Stimulated activated CD8-positive, alpha-beta memory T cell treated with anti-CD3 and anti-CD28 coated beads, Interleukin-12 subunit alpha, Interleukin-12 subunit beta, amount 100 ng/mL, for 4 hours (primary cell): ENCODE data around the gene GRIN3B.
A peak's percentile ranks its signal among the peaks of the same experiment; 100 is the strongest.

ENCODE experiments used
- DNase-seq: peaks from one replicate; pipeline ENCODE4 v3.0.0-alpha.2; 2020; ENCODE audit warnings: low read depth

Gene GRIN3B

DNA sequence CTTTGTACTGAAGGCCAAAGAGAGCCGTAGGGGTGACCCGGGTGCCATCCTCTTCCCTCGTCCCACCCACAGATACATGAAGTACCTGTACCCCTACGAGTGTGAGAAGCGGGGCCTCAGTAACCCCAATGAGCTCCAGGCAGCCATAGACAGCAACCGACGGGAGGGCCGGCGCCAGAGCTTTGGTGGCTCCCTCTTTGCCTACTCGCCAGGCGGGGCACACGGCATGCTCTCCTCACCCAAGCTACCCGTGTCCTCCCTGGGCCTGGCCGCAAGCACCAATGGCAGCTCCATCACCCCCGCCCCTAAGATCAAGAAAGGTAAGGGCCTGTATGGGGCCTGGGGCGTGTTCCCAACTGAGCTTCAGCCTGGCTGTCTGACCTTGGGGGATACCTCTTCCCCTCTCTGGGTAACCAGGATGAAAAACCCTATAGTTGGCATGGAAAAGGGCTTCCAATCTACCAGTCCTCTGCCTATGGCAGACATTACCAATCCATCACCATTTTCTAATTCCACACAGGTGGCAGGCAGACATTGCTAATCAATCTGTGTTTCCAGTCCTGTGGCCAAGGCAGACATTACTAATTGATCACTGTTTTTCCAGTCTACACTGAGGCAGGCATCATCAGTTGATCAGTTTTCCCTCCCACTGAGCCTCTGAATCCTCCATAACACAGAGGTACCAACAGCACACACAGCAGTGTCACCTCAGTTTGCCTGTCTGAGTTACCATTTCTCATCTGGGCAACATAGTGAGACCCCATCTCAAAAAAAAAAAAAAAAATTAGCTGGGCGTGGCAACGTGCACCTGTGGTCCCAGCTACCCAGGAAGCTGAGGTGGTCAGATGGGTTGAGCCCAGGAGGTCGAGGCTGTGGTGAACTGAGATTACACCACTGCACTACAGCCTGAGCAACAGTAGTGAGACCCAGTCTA lies 35.2 kb upstream of the GRIN3B start:
- no peak for DNase-seq

DNA sequence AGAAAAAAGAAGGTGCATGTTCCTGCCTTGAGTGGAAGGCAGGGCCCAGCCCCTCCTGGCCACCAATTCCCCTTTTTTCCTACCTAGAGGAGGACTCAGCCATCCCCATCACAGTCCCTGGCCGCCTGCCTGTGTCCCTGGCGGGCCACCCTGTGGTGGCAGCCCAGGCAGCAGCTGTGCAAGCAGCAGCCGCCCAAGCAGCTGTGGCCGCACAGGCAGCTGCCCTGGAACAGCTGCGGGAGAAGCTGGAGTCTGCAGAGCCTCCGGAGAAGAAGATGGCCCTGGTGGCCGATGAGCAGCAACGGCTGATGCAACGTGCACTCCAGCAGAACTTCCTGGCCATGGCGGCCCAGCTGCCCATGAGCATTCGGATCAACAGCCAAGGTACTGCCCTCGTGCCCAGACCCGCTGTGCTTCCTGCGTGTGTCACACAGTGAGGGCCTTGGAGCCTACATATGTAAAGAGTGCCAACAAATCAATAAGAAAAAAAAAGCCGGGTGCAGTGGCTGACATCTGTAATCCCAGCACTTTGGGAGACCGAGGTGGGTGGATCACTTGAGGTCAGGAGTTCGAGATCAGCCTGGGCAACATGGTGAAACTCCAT lies 33.6 kb upstream of the GRIN3B start:
- DNase-seq, result no peak

DNA sequence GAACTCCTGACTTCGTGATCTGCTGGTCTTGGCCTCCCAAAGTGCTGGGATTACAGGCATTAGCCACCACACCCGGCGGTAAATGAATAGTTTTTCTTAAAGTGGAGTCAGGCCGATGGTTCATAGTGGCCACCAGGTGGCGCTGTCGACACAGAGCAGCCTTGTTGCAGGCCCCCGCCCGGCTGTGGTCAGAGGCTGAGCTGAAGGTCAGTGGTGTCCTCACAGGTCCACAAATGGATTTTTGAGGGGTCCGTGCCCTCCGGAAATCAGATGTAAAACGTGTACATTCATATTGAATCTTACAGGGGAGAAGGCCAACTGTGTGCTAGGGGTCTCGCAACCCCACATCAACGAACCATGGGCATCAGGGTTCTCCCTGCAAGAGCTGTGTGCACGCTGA lies 29.5 kb upstream of the GRIN3B start:
- no peak for DNase-seq

DNA sequence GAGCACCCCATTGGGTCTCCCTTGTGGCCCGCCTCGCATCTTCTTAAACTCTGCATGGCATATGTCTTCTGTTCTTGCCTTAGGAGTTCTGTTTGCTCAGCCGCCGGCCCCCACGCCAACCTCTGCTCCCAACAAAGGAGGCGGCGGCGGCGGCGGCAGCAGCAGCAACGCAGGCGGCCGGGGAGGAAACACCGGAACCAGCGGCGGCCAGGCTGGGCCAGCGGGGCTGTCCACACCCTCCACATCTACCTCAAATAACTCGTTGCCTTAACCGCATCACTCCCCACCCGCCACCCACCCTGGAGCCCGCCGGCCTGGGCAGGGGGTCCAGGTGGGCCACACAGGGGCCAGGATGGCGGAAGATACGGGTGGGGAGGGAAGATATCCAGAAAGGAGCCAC lies 28.4 kb upstream of the GRIN3B start:
- no peak for DNase-seq

DNA sequence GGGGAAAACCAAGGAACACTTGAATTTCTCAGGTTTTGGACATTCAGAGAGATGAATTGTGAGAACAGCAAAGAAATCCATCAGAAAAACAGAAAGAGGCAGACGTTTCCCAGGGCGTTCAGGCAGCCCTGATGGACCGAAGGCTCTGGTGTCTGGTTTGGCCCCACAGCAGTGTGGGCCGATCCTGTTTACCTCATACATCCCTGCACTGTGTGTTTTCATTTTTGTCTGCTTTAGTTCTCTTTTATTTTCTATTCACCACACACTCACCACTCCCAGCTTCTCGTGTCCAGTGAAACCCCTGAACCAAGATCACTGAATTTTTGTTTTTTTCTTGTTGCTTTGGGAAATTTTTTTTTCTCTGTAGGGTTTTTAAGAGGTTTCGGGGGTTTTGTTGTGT lies 27.9 kb upstream of the GRIN3B start:
- DNase-seq, result no peak

DNA sequence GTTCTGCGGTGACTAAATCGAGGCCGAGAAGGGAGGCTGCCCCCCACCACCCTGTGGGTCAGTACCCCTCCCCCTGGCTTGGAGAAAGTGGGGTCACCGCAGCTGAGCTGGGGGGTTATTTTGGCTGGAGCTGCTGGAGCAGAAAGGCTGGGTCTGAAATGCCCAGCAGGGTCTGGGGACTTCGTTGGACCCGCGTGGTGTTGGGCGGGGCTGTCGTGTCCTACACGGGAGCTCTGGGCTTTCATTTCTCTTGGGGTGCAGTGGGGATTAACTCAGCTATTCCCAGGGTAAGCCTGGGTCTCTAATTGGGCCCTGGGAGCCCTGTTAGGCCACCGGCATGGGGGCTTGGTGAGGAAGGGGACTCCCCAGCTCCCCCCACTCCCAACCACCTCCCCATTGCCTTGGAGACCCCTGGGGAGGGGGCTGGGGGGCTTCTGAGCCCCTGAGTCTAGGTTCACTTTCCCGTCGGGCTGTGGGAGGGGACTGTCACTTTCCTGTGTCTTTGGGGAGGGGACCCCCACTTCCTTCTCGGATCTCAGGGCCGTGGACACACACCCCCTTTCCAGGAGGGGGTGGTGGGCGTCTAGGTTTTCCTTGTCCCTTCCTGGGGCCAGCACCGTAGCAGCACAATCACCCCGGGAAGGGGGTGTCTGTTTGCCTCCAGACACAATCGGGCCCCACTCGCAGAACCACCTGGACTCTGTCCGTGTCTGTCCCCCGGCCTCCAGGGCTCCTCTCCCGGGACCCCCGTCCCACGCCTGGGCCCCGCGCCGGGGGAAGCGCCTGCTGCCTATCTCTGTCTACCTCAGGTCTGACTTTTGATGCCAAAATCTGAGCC lies 26.3 kb upstream of the GRIN3B start:
- DNase-seq, result no peak

DNA sequence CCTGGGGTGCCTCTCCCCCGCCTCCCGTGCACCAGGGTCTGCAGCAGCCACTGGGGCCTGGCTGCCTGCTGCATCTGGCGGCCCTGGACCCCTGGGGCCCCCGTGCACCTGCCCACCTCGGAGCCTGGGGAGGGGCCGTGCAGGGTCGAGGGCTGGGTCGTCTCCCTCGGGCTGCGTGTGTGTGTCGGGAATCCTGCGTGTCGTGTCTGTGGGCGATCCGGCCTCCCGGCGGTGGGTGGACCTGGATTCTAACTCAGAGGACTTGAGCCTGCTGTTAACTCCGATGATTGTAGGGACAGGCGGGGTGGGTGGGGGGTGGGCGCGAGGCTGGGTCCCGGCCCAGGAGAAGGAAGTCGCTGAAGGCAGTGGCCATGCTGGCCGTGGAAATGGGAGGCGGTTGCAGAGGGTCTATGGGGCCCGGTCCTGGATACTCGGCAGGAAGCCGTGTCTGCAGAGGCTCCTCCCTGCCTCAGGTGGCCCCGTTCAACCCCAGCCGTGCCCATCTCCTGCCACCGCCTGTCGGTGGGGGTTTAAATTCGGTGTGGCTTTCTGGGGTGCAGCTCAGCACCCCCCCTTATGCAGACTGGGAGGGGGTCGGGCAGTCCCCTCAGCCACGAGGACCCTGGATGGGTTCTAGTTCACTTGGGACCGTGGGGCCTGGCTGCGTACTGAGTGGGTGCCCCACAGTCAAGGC lies 25.5 kb upstream of the GRIN3B start:
- no peak for DNase-seq

DNA sequence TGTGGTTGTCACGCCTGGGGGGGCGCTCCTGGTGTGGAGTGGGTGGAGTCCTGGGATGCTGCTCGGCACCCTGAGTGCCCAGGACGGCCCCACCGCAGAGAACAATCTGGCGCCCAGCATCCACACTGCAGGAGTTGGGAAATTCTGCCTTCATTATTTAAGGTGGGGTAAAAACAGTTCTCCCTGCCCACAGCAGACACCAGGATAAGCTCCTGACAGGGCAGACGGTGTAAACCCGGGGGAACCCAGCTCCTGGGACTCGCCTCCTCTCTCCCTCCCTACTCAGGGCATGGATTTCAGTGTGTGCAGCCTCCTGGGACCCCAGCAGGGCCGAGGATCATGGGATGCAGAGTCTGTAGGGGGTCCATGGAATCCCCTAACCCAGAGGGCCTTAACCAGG lies 23.7 kb upstream of the GRIN3B start:
- DNase-seq, result no peak

DNA sequence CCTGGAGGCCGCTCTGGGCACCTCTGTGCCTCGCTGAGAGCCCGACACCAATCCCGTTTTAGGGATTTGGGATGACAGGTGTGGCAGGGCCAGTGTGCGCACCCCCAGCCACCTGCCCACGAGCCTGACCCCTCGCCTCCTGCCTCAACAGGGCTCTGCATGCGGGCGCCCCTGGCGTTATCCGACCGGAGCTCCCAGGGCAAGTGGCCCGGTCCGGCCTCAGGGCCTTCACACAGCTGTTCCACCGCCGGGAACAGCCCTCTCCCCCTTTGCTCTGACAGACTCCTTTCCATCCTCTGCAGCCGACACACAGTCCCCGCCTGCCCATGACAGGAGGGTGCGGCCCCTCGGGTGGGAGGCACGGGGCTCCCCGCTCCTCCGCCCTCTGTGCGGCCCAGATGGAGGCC lies 23.2 kb upstream of the GRIN3B start:
- DNase-seq, result no peak

DNA sequence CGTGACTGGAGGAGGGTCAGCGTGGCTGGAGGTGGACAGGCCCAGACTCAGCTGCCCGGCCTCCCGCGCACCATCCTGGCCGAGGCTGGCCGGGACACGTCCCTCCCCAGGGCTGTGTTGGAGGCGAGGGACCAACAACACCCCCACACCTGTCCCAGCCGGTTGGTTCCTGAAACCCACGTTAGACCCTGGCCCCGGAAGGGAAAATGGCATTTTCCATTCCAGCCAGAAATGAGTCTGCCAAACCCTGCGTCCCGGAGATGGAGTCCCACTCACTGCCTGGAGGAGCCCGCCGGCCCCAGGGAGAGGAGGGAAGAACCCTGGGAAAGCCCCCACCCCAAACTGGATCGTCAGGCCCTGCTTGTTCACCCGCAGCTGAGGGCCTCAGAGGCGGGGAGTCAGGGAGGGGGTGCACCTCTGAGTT lies 20.9 kb upstream of the GRIN3B start:
- DNase-seq, result no peak

DNA sequence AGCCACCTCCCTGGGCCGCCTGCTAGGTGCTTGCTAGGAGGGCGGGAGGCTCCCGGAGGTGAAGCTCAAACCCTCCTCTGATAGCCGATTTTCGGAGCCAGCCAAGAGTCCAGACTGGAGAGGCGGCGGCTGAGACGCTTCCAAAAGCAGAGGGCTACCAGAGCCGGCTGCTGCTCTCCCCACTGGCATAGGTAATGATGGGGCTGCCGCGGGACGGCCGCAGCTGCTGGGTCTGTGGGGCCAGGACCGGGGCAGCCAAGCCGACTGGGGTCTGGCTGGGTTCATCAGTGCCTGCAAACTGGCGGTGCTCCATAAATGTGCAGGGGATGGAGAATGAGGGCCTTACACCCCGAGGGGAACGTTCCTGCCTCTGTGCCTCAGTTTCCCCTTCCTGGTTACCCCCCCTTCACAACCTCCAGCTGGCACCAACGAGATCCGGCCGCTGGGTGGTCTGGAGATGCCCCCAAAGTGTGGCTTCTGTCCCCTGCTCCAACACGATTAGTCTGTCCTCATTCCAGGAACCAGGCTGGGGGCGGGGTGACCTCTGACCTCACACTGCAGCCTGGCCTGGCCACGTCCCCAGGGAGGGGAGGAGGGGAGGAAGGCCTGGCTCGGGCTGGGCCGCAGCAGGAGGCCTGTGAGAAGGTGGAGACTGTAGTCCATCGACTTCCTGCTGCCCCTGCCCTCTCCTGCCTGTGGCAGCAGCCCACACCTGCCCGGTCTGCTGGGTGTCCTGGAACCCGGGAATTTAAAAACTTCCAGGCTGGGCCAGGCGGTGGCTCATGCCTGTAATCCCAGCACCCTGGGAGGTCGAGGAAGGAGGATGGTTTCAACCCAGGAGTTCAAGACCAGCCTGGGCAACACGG lies 19.9 kb upstream of the GRIN3B start:
- DNase-seq, result no peak

DNA sequence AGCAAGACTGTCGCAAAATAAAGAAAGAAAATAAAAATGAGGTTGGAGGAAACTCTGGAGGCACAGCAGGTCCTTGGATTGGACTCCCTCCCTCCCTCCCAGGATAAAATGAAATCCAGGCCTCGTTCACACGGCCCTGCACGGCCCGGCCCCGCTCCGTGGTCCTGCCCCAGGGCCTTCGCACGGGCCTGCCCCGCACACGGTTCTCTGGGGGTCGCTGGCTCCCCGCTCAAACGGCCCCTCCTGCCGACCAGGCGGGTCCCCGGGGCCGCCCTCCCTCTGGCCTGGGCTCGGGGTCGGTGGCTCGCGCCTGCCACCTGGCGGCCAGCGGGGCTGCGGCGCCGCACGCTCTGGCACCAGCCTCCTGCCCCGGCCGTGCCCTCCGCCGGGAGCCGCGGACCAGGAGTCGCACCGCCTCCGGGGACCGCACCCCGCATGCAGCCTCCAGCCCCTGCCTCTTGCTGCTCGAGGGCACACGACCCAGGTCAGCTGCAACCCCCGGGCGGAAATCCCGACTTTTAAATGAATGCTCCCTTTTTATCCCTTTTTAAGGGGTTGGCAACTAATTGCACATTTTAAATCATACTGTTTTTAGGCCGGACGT lies 17.6 kb upstream of the GRIN3B start:
- DNase-seq, result peak; percentile 65

DNA sequence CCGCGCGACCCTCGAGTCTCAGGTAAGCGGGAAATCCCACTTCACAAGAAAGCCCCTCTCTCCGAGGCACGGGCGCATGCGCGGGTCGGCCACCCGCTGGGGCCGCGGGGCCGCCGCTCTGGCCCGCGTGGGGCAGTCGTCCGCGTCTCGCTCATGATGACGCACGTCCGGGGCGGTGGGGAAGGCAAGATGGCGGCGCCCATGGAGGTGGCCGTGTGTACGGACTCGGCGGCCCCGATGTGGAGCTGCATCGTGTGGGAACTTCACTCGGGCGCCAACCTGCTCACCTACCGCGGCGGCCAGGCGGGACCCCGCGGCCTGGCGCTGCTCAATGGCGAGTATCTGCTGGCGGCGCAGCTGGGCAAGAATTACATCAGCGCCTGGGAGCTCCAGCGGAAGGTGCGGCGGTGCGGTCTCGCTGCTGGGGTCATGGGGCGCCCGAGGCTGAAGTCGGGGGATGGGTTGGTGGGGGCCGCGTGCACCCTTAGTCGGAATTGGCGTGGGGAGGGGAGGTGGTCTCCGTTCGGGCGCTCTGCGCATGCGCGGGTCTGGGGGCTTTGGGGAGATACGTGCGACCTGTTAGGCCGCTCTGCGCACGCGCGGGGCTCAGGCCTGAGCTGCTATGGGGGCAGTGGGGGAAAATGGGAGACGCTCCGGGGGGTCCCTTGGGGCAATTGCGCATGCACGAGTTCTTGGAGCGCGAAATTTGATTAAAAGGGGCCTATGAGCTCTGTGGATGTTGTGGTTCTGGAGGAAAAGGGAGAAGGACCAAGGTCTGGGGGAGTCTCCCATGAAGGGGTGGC lies 15.9 kb upstream of the GRIN3B start, which contains the start of gene WDR18:
TSS of gene WDR18 (plus strand) at position 181 of the 803 bp plus-strand sequence. CDS start at position 190, 9 bp downstream.
- DNase-seq, result peak; percentile 86

DNA sequence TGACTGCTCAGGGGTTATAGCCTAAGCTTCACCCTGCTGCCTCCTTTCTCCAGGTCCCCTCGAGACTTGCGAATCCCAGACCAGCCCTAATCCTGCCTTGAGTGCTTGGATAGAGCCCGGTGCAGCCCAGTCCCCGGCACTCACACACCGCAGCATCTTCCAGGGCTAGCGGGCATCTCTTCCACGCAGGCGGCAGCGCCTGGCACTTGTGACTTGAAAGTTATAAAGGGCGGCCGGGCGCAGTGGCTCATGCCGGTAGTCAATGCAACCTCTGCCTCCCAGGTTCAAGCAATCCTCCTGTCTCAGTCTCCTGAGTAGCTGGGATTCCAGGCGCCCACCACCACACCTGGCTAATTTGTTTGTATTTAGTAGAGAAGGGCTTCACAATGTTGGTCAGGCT lies 14.1 kb upstream of the GRIN3B start:
- DNase-seq, result no peak

DNA sequence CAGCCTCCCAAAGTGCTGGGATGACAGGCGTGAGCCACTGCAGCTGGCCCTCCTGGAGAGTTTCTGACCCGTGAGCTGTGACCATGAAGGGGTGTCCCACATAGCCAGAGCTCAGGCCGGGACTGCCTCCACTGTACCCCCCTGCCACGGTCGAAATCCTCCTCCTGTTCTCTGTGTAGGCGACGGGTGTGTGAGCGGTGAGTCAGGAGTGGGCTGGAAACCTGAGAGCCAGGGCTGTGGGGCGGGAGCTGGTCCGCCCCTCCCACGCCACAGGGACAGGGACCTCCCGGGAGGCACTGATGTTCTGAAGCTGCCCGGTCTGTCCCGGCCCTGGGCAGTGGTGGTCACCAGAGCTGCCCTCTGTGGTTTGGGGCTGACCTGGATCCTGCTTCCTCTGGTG lies 12.1 kb upstream of the GRIN3B start:
- no peak for DNase-seq

DNA sequence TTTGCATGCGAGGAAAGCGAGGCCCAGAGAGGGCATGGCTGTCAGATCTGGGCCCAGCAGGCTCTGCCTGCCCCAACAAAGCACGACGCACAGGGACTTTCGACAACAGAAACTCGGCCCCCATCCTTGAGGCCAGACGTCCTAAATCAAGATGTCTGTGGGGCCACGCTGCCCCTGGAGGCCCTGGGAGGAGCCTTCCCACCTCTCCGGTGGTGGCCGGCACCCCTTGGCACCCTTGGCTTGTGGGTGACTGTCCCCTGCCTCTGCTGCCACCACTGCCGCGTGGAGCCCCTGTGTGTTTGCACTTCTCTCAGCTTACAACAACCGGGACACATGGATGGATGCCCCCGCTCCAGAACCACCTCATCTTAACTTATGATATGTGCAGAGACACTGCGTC lies 11.7 kb upstream of the GRIN3B start:
- DNase-seq, result no peak

DNA sequence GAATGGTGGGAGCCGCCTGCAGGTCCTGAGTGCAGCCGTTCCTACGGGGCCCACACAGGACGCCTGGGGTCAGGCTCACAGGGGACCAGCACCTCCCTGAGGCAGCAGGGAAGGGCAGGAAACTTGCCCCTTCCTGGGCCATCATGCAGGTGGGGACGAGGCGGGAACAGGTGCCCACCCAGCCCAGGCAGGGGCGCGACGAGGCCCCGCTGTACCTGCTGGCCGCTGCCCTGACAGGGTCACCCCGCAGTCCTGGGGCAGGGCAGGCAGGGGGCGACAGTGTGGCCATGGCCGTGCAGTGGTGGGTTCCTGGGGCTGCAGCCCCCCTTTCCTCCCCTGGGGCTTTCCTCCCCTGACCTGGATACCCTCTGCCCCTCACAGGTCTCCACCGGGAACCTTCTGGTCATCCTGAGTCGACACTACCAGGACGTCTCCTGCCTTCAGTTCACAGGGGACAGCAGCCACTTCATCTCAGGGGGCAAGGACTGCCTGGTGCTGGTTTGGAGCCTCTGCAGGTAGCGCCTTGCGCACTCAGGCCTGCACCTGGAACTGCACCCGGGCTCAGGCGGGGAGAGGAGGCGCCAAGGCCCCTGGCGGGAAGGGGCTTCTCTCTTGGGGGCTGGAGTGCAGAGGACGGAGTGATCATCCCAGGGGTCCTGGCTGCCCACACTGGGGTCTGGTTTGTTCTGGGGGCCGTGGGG lies 10.7 kb upstream of the GRIN3B start:
- DNase-seq, result no peak

DNA sequence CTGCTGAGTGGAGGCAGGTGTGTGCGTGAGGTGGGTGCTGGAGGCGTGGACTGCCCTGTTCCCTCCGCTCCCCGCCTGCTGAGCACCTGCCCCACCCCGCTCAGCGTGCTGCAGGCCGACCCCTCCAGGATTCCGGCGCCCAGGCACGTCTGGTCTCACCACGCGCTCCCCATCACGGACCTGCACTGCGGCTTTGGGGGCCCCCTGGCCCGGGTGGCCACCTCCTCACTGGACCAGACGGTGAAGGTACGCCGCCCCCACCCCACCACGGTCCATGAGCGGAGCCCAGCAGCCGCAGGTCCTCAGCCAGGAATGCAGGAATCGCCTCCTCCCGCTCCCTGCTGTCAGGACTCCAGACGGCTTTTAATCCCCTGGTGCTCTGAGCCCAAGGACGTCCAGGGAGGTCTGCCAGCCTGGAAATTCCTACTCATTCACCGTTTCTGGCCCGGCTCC lies 10.1 kb upstream of the GRIN3B start:
- no peak for DNase-seq

DNA sequence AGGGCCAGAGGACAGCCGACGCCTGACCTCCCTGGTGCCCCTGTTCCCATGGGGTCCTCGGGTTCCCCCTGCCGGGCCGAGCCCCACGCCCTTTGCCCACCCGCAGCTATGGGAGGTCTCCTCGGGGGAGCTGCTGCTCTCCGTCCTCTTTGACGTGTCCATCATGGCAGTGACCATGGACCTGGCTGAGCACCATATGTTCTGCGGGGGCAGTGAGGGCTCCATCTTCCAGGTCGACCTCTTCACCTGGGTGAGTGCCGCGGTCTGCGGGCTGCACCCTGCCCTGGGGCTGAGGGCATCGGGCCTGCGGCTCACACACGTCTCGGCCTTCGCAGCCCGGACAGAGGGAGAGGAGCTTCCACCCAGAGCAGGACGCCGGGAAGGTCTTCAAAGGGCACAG lies 9.5 kb upstream of the GRIN3B start:
- no peak for DNase-seq
